HAP-1 (cell line): ENCODE data around the gene ZNF331.
"Not testable (repeated sequence)": the region's sequence is repeated elsewhere in the genome, so short reads cannot be mapped to it uniquely, and the experiment has no call there.

Experiments
- DNase-seq, 2 experiments: peaks; one replicate each; pipeline ENCODE4 v3.0.0-alpha.2; 2016 to 2020; ENCODE audit warnings: low spot score in 2 of 2
- H3K27me3 ChIP-seq: fragments of 250-450 bp; sonication (Bioruptor Pico); 2 replicates; pipeline ENCODE4 v1.5.1; 2020; ENCODE audit warnings: low read depth, mild to moderate bottlenecking, moderate library complexity
- H3K36me3 ChIP-seq: fragments of 250-450 bp; sonication (Bioruptor Pico); replicated peaks from 2 replicates; pipeline ENCODE4 v1.5.1; 2020; ENCODE audit warnings: mild to moderate bottlenecking
- H3K4me1 ChIP-seq: fragments of 250-450 bp; sonication (Bioruptor Pico); 2 replicates; pipeline ENCODE4 v1.5.1; 2020; ENCODE audit warnings: mild to moderate bottlenecking
- H3K4me3 ChIP-seq: fragments of 250-450 bp; sonication (Bioruptor Pico); 2 replicates; pipeline ENCODE4 v1.5.1; 2020; ENCODE audit warnings: mild to moderate bottlenecking, moderate library complexity
- H3K9me3 ChIP-seq: fragments of 250-450 bp; sonication (Bioruptor Pico); 2 replicates; pipeline ENCODE4 v1.5.1; 2020; ENCODE audit warnings: mild to moderate bottlenecking, moderate library complexity
- in situ Hi-C: fragments of 300-500 bp; cut with MboI; formaldehyde crosslinking; loops from 3 replicates; pipeline ENCODE4 v1.14.3; 2020; ENCODE audit warnings: low sequenced_read_pairs, inconsistent platforms, mixed read lengths

The ZNF331 gene

DNA sequence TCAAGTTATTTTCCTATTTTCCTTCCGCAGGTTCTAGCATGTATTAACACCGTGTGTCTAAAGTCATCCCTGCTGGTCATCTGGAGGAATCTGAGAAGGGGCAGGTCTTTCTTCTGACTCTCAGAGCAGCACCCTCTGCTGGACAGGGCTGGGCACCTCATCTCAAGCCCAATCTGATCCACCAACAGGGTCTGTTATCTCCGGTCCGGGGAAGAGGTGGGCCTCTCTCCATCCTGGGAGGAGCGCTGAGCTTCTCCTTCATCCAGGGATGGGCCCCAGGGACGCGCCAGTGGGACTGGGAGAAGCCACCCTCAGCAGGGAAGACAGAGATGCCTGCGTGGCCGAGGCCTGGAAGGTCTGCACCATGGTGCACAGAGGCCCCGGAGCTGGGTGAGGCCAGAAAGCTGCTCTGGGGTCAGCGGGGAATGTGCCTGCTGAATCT is 26.0 kb upstream of the ZNF331 start:
- Histone ChIP-seq H3K27me3 (no peaks in the 10 kb centered on the region), H3K4me1 (no peaks in the 10 kb centered on the region), H3K36me3 (no peaks in the 10 kb centered on the region), H3K4me3 (no peak overlapping the region), H3K9me3 (no peaks in the 10 kb centered on the region)
- in situ Hi-C loops = no loop called here
- DNase-seq = peak; percentile 59 to 70

DNA sequence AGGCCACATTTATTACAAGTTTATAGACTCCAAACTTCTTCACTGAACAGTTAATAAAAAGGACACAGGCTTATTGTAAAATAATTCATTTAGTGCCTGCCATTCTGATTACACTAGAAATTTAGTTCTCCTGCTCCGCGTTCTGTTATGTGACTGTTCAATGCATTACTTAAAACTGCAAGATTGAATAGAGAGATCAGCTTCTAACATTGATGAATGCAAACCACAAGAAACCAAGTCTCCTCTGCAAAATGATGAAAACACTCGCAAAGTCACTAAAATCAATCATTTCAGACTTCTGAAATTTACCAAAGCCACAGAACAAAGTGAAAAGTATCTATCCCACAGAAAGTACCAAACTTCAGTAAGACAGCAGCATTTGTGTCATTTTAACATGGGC is 22.9 kb upstream of the ZNF331 start:
- not testable (repeated sequence) for H3K4me1 ChIP-seq, H3K27me3 ChIP-seq, H3K36me3 ChIP-seq, H3K9me3 ChIP-seq, H3K4me3 ChIP-seq, DNase-seq
- in situ Hi-C loops = loop anchor here (5.0 kb wide), 1 partner anchor 88 kb away; no protein-coding TSS in a partner anchor

DNA sequence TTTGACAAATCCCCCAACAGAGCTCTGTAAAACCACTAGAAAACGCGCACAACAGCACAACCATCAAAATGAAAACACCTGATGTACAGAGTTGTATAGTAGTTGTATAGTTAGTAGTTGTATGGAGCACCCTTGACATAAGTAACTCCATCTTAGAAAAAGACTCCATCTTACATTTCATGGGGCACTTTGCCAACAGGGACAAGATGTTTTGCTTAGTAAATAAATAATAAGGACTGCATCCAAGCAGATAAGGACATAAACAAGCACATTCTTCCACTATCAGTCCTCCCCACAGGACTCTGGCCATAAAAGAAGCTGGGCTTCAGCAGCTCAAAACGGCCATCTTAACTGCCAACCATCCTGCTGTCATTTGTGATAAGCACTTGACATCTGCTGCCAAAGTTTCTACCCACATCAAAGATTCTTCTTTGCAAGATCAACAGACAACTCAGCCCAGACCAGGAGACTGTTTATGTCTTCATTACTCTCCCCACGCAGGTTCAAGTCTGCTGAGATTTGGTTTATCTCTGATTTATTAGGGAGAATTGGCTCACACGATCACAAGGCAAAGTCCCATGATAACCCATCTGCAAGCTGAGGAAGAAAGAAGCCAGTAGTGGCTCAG is 20.7 kb upstream of the ZNF331 start:
- in situ Hi-C loops = loop anchor here (5.0 kb wide), 1 partner anchor 90 kb away; no protein-coding TSS in a partner anchor
- Histone ChIP-seq H3K36me3 (no peaks in the 10 kb centered on the region), H3K4me3 (no peak overlapping the region), H3K27me3 (no peaks in the 10 kb centered on the region), H3K4me1 (no peaks in the 10 kb centered on the region), H3K9me3 (peaks cover 5% of the 10 kb centered on the region)
- no peak for DNase-seq

DNA sequence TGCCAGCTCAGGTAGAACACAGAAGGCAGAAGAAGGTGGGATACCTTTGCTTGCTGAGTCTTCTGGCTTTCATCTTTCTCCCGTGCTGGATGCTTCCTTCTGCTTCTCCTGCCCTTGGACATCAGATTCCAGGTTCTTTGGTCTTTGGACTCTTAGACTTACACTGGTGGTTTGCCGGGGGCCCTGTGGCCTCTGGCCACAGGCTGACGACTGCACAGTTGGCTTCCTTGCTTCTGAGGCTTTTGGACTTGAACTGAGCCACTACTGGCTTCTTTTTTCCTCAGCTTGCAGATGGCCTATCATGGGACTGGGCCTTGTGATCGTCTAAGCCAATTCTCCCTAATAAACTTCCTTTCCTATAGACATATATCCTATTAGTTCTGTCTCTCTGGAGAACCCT is 19.8 kb upstream of the ZNF331 start:
- Histone ChIP-seq H3K27me3 (no peaks in the 10 kb centered on the region), H3K4me3 (no peak overlapping the region), H3K36me3 (no peaks in the 10 kb centered on the region), H3K9me3 (peaks cover 5% of the 10 kb centered on the region), H3K4me1 (no peaks in the 10 kb centered on the region)
- no peak for DNase-seq
- in situ Hi-C loops = loop anchor here (5.0 kb wide), 1 partner anchor 91 kb away; no protein-coding TSS in a partner anchor

DNA sequence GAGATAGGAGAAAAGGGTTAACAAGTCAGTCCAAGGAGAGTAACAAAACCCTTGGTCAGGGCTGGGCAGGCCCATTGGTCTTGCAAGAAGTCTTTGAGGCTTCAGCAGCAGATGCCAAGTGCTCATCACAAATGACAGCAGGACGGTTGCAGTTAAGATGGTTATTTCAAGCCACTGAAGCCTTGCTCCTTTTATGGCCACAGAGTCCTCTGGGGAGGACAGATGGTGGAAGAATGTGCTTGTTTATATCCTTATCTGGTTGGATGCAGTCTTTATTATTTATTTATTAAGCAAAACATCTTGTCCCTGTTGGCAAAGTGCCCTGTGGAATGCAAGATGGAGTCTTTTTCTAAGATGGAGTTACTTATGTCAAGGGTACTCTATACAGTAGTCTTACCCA is 19.2 kb upstream of the ZNF331 start:
- H3K36me3 ChIP-seq = peaks cover 4% of the 10 kb centered on the region
- in situ Hi-C loops = loop anchor here (5.0 kb wide), 1 partner anchor 91 kb away; no protein-coding TSS in a partner anchor
- H3K4me3 ChIP-seq = no peak overlapping the region
- peaks cover 5% of the 10 kb centered on the region for H3K9me3 ChIP-seq
- no peak for DNase-seq
- no peaks in the 10 kb centered on the region for H3K4me1 ChIP-seq
- no peaks in the 10 kb centered on the region for H3K27me3 ChIP-seq

DNA sequence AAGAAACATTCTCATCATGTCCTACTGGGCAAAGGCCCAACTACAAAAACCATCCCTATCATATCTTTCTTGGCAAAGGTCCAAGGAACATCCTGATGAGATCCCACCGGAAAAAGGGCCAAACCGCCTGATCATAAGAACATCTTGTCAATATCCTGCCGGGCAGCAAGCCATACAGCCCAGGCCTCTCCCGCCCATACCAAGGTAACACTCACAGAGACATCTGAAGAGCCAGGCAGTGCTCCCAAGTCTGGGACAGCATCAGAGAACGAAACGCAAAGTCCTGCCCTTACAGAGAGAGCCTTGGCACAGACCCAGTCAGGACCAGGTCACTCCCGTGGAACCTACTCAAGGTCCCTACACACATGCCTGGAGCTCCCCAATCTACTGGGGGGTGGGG is 18.5 kb upstream of the ZNF331 start:
- H3K27me3 ChIP-seq = no peaks in the 10 kb centered on the region
- in situ Hi-C loops = loop anchor here (5.0 kb wide), 1 partner anchor 92 kb away; no protein-coding TSS in a partner anchor

DNA sequence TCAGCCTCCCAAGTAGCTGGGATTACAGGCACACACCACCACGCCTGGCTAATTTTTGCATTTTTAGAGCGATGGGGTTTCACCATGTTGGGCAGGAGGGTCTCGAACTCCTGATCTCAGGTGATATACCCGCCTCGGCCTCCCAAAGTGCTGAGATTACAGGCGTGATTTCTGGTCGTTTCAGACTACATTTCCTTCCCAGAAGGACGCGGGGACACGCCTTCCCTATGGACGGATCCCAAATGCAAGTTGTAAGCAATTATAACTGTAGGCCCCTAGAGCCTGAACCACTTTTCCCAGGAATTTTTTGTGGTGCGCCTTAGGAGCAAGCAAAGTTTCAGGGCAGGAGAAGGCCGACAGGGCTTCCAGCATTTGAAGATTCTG is 17.8 kb upstream of the ZNF331 start:
- Histone ChIP-seq H3K4me3 (no peak overlapping the region; the same call in 1 of the 2 replicates), H3K27me3 (no peaks in the 10 kb centered on the region), H3K36me3 (peaks cover 5% of the 10 kb centered on the region), H3K9me3 (peaks cover 7% of the 10 kb centered on the region), H3K4me1 (no peaks in the 10 kb centered on the region)
- in situ Hi-C loops = no loop called here
- no peak for DNase-seq

More for the DNA sequence above, 18.5 kb upstream of the ZNF331 start:
- H3K4me3 ChIP-seq = no peak overlapping the region
- H3K4me1 ChIP-seq = no peaks in the 10 kb centered on the region
- H3K36me3 ChIP-seq = peaks cover 5% of the 10 kb centered on the region
- H3K9me3 ChIP-seq = peaks cover 5% of the 10 kb centered on the region
- no peak for DNase-seq

DNA sequence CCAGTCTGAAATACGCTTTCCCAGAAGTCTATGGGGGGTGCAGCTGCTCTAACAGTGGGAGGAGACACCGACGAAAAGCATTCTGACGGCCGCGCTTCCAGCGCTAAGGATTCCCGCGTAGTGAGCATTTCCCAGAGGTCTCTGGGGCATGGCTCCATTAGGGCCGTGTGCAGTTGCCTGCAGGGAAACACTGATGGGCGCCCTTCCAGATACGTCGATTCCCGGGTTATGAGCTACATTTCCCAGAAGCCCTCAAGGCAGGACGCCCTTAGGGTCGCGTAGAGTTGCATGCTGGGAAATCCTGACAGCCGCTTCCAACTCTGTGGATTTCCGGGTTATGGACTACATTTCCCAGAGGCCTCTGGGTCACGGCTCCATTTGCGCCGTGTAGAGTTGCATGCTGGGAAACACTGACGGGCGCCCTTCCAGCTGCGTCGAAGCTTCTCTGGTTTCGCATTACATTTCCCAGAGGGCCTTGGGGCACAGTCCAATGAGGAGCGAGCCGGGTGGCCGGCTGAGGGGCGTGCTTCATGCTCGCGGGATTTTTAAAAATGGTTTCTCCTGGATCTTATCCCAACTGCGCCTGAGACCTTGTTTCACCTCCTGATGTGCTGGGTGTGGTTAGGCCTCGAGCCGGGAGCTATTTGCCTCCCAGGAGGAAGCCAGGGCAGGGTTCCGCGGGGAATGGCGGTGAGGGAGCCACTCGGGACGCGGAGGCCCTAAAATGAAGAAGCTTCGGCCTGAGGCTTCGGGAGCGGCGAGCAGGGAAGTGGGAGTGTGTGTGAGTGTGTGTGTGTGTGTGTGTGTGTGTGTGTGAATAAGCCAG is 17.2 kb upstream of the ZNF331 start:
- in situ Hi-C loops = no loop called here
- Histone ChIP-seq H3K36me3 (peaks cover 5% of the 10 kb centered on the region), H3K4me1 (no peaks in the 10 kb centered on the region), H3K4me3 (peak overlapping the region; percentile 75), H3K9me3 (peaks cover 7% of the 10 kb centered on the region), H3K27me3 (no peaks in the 10 kb centered on the region)
- DNase-seq = peak; percentile 93 to 94

DNA sequence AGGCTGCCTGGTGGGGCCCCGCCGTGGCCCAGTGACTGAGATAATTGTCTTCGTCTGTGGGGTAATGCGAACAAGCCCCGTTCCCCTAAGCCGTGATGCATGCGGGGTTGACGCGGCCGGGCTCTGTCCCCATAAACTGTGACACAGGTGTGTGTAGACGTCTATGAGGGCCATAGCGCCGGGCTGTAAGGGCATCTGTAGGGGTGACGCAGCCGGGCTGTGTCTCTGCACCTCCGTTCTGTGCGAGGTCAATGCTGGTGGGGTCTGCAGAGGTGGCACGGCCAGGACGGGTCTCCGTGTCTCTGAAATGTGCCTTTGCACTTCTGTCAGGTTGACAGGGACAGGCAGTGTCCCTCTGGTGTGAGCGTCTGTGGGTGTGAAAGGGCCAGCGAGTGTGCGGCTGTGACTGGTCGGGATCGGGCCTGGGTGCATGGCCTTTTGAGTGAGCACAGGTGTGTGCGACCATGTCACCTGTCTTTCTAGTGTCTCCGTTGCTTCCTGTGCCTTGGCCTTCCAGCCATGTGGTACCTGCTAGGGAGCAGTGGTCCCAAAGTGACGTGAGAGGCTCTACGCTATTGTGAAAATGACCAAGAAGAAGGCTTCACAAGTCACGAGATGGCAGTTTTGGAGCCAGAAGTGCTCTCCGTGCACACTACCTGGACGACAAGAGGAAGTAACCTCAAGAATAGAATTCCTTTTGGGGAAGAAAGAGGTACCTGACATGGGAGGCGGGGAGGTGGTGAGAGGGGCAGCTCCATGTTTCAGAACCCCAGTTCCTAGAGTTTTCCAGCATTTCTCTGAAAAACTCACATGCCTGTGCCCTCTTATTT is 16.4 kb upstream of the ZNF331 start:
- in situ Hi-C loops = no loop called here
- no peaks in the 10 kb centered on the region for H3K4me1 ChIP-seq
- H3K9me3 ChIP-seq = peaks cover 7% of the 10 kb centered on the region
- H3K4me3 ChIP-seq = peak overlapping the region; percentile 75
- peaks cover 5% of the 10 kb centered on the region for H3K36me3 ChIP-seq
- no peak for DNase-seq
- H3K27me3 ChIP-seq = no peaks in the 10 kb centered on the region

DNA sequence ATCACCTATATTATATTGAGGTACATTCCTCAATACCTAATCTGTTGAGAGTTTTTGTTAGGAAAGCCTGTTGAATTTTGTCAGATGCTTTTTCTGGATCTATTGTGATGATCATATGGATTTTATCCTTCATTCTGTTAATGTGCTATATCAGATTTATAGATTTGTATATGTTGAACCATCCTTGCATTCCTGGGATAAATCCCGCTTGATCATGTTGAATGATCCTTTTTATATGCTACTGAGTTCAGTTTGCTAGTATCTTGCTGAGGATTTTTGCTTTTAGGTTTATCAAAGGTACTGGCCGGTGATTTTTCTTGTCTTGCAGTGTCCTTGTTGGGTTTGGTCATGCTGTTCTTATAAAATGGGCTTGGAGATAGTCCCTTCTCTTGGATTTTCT is 12.0 kb upstream of the ZNF331 start:
- Histone ChIP-seq H3K27me3 (no peaks in the 10 kb centered on the region), H3K4me3 (no peak overlapping the region), H3K36me3 (peaks cover 14% of the 10 kb centered on the region), H3K9me3 (0 out of 2 replicates have a peak, but pooled peaks cover 2% of the 10 kb centered on the region), H3K4me1 (no peaks in the 10 kb centered on the region)
- no peak for DNase-seq
- in situ Hi-C loops = no loop called here

DNA sequence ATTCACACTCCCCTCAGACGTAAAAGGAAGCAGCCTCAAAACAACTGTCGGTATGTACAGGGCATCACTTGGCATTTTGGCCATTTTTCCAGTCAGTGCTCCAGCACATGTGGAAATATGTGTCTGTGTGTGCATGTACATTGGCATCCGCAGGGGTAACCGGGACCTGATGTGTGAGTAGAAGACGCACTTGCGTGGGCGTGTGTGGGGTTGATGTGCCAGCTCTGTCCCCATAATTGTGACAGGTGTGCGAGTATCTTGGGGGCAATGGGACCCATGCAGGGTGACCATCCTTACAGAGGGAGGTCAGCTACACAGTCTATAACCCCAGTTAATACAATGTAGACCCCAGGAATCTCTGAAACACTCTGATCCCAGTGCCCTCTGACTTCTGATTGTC is 7.3 kb upstream of the ZNF331 start:
- H3K36me3 ChIP-seq = peaks cover 9% of the 10 kb centered on the region
- H3K4me3 ChIP-seq = no peak overlapping the region
- no peaks in the 10 kb centered on the region for H3K9me3 ChIP-seq
- in situ Hi-C loops = no loop called here
- no peaks in the 10 kb centered on the region for H3K4me1 ChIP-seq
- H3K27me3 ChIP-seq = no peaks in the 10 kb centered on the region
- no peak for DNase-seq

DNA sequence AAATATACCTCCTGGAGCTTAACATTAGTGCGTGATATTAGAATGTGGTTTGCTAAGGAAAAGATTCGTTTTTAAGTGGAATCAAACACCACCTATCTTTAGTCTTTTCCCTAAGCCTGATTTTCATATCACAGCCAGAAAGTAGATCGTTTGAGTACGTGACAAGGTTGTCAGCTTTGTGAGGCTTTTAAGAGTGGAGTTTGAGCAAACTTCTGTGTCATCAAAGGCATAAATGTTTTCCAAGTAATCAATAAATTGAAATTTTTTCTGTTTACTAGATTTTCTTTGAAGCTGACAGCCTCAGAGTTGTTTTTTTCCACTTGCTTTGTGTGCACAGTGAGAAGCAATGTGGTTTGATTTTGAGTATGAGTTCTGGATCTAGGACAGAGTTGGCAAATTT is 6.5 kb upstream of the ZNF331 start:
- Histone ChIP-seq H3K4me1 (no peaks in the 10 kb centered on the region), H3K9me3 (no peaks in the 10 kb centered on the region), H3K36me3 (peaks cover 9% of the 10 kb centered on the region), H3K27me3 (no peaks in the 10 kb centered on the region), H3K4me3 (no peak overlapping the region)
- no peak for DNase-seq
- in situ Hi-C loops = no loop called here

DNA sequence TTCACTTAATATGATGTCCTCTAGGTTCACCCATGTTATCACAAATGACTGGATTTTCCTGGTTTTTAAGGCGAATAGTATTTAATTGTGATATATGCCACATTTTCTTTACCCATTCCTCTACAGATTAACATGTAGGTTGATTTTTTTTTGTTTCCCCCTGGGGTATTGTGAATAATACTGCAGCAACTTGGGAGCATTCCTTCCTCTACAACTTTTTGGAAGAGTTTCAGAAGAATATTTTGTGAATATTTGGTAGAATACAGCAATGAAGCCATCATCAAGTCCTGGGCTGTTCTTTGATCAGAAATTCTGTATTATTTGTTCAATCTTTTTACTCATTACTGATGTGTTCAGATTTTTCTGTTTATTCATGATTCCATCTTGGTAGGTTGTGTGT is 5.6 kb upstream of the ZNF331 start:
- in situ Hi-C loops = no loop called here
- Histone ChIP-seq H3K4me1 (no peaks in the 10 kb centered on the region), H3K9me3 (no peaks in the 10 kb centered on the region), H3K27me3 (no peaks in the 10 kb centered on the region), H3K36me3 (peaks cover 6% of the 10 kb centered on the region), H3K4me3 (no peak overlapping the region)
- no peak for DNase-seq
